Loucy (cell line): Measurements from ENCODE around the gene MFAP3.

Experiments
- H2AFZ ChIP-seq: fragments of 200-600 bp; sonication (generic); 2 replicates; pipeline ENCODE4 v1.6.0; 2016; ENCODE audit warnings: antibody characterized with exemption, mild to moderate bottlenecking, low read length, moderate library complexity
- H3F3A ChIP-seq: fragments of 200-600 bp; 2 replicates; pipeline ENCODE4 v1.6.0; 2016; ENCODE audit warnings: antibody characterized with exemption, low read depth, mild to moderate bottlenecking
- H3K27me3 ChIP-seq: fragments of 200-600 bp; sonication (generic); 2 replicates; pipeline ENCODE4 v1.6.1; 2014; ENCODE audit warnings: low read length, mild to moderate bottlenecking; ENCODE audit not compliant: insufficient read depth, poor library complexity, severe bottlenecking
- H3K36me3 ChIP-seq: fragments of 200-600 bp; sonication (generic); 2 replicates; pipeline ENCODE4 v1.6.1; 2016; ENCODE audit warnings: low read length; ENCODE audit not compliant: insufficient read depth
- H3K4me1 ChIP-seq: fragments of 200-600 bp; sonication (generic); 2 replicates; pipeline ENCODE4 v1.5.1; 2014; ENCODE audit warnings: low read length, mild to moderate bottlenecking; ENCODE audit not compliant: insufficient read depth, poor library complexity, severe bottlenecking
- H3K4me2 ChIP-seq: fragments of 200-600 bp; sonication (generic); 2 replicates; pipeline ENCODE4 v1.6.0; 2014; ENCODE audit warnings: antibody characterized with exemption, low read length, low read depth, mild to moderate bottlenecking; ENCODE audit not compliant: poor library complexity, severe bottlenecking
- H3K4me3 ChIP-seq: fragments of 200-600 bp; sonication (generic); 2 replicates; pipeline ENCODE4 v1.5.1; 2014; ENCODE audit warnings: low read length, mild to moderate bottlenecking, mixed read lengths; ENCODE audit not compliant: poor library complexity, severe bottlenecking
- H3K79me2 ChIP-seq: fragments of 200-600 bp; sonication (generic); 2 replicates; pipeline ENCODE4 v1.6.1; 2014; ENCODE audit warnings: low read length; ENCODE audit not compliant: insufficient read depth
- H3K9ac ChIP-seq: fragments of 200-600 bp; sonication (generic); 2 replicates; pipeline ENCODE4 v1.6.0; 2014; ENCODE audit warnings: mild to moderate bottlenecking, low read depth, low read length, moderate library complexity; ENCODE audit not compliant: poor library complexity, severe bottlenecking
- H3K9me2 ChIP-seq: fragments of 200-600 bp; sonication (generic); replicated peaks from 2 replicates; pipeline ENCODE4 v1.6.1; 2016; ENCODE audit warnings: low read depth, low read length, mixed read lengths
- H3K9me3 ChIP-seq: fragments of 200-600 bp; sonication (generic); 2 replicates; pipeline ENCODE4 v1.6.1; 2014; ENCODE audit warnings: mild to moderate bottlenecking, antibody characterized with exemption, low read length, low read depth; ENCODE audit not compliant: insufficient read depth
- H4K20me1 ChIP-seq: fragments of 200-600 bp; sonication (generic); 2 replicates; pipeline ENCODE4 v1.6.0; 2014; ENCODE audit warnings: antibody characterized with exemption, low read length, mild to moderate bottlenecking; ENCODE audit not compliant: insufficient read depth, poor library complexity, severe bottlenecking
- CTCF ChIP-seq: fragments of 200-600 bp; sonication (generic); conservative IDR thresholded peaks from 2 replicates; pipeline ENCODE4 v1.5.1; 2014; ENCODE audit warnings: mild to moderate bottlenecking, antibody characterized with exemption, low read length
- EZH2phosphoT487 ChIP-seq: fragments of 200-600 bp; IDR thresholded peaks from 2 replicates; pipeline ENCODE4 v1.6.1; 2018; ENCODE audit warnings: antibody characterized with exemption, mild to moderate bottlenecking, moderate library complexity, borderline replicate concordance

The MFAP3 gene

DNA sequence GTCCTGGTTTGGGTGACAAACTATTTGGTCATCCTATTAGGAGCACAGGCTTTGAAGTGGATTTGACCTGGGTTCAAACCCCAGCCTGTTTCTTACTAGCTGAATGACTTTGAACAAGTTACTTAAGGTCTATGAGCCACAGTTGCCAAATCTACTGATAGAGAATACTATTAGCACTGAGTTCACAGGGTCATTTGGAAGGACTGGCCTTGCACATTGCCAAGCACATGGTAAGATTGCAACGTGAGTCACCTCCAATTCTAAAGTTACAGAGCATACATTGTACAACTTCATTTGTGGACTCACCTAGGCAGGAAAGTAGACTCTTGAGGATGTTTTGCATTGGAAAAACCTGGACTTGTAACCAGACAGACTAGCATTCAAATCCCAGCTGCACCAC, 38.9 kb downstream of the MFAP3 start:
- no peaks in the 10 kb centered on the region for H3K9me3 ChIP-seq
- no peaks in the 10 kb centered on the region for H3K27me3 ChIP-seq
- no peak overlapping the region for H2AFZ ChIP-seq
- no peaks in the 10 kb centered on the region for H3K79me2 ChIP-seq
- H4K20me1 ChIP-seq: no peaks in the 10 kb centered on the region
- no peaks in the 10 kb centered on the region for H3K4me1 ChIP-seq
- H3K36me3 ChIP-seq: no peaks in the 10 kb centered on the region
- no peak overlapping the region for H3K4me3 ChIP-seq
- no peak overlapping the region for H3K9ac ChIP-seq
- TF ChIP-seq CTCF (no peak), EZH2phosphoT487 (no peak)
- H3F3A ChIP-seq: no peaks in the 10 kb centered on the region
- no peaks in the 10 kb centered on the region for H3K9me2 ChIP-seq
- no peak overlapping the region for H3K4me2 ChIP-seq

GRCh38 chr5:154078272-154078671, 39.5 kb downstream of the MFAP3 start:
- Histone ChIP-seq H3K9me3 (no peaks in the 10 kb centered on the region), H3K27me3 (no peaks in the 10 kb centered on the region), H2AFZ (no peak overlapping the region), H3F3A (no peaks in the 10 kb centered on the region), H3K4me1 (no peaks in the 10 kb centered on the region), H3K4me2 (no peak overlapping the region), H4K20me1 (no peaks in the 10 kb centered on the region), H3K4me3 (no peak overlapping the region), H3K79me2 (no peaks in the 10 kb centered on the region), H3K9ac (no peak overlapping the region), H3K9me2 (no peaks in the 10 kb centered on the region), H3K36me3 (no peaks in the 10 kb centered on the region)
- TF ChIP-seq CTCF (no peak), EZH2phosphoT487 (no peak)

- no peaks in the 10 kb centered on the region for H3K27me3 ChIP-seq
- TF ChIP-seq EZH2phosphoT487: no peak
- TF ChIP-seq CTCF: no peak
- H3K36me3 ChIP-seq: no peaks in the 10 kb centered on the region
- H3K9me2 ChIP-seq: no peaks in the 10 kb centered on the region
- H3K79me2 ChIP-seq: no peaks in the 10 kb centered on the region
- H3K4me3 ChIP-seq: no peak overlapping the region
- no peaks in the 10 kb centered on the region for H3F3A ChIP-seq
- H3K4me2 ChIP-seq: no peak overlapping the region
- H2AFZ ChIP-seq: no peak overlapping the region
- H4K20me1 ChIP-seq: no peaks in the 10 kb centered on the region
- H3K9me3 ChIP-seq: no peaks in the 10 kb centered on the region
- no peaks in the 10 kb centered on the region for H3K4me1 ChIP-seq
- H3K9ac ChIP-seq: no peak overlapping the region
Observed at GRCh38 chr5:154081246-154081645, 42.5 kb downstream of the MFAP3 start.
